ENCODE data around the gene SLC7A1. TPM values are rescaled to one million over a fixed set of nuclear protein-coding genes. Genes with fewer than 3 reads are reported as not detected.

The SLC7A1 gene
- total and polyA plus RNA-seq, 12 donors = 3.8 to 29.2 (median 17.4) TPM

GRCh38 chr13:29521336-29521735 is 74.2 kb downstream of the SLC7A1 start:
- intact Hi-C loops (cut with DNase I) = no loop called here
- Histone ChIP-seq H3K4me3 (no peak overlapping the region), H3K9me3 (no peaks in the 10 kb centered on the region), H3K27ac (peak overlapping the region in 1 of 10 donors; percentile 50), H3K27me3 (no peaks in the 10 kb centered on the region), H3K36me3 (peaks cover 0 to 82% (median 8%) of the 10 kb centered on the region in 9 donors), H3K4me1 (peaks cover 0 to 20% (median 4%) of the 10 kb centered on the region in 9 donors)
- 97% methylated on average over 14 of the region's 14 CpGs for whole genome bisulfite sequencing, 2 donors
- no peak for ATAC-seq
- DNase-seq = no peak
- TF ChIP-seq, protein P1, sequence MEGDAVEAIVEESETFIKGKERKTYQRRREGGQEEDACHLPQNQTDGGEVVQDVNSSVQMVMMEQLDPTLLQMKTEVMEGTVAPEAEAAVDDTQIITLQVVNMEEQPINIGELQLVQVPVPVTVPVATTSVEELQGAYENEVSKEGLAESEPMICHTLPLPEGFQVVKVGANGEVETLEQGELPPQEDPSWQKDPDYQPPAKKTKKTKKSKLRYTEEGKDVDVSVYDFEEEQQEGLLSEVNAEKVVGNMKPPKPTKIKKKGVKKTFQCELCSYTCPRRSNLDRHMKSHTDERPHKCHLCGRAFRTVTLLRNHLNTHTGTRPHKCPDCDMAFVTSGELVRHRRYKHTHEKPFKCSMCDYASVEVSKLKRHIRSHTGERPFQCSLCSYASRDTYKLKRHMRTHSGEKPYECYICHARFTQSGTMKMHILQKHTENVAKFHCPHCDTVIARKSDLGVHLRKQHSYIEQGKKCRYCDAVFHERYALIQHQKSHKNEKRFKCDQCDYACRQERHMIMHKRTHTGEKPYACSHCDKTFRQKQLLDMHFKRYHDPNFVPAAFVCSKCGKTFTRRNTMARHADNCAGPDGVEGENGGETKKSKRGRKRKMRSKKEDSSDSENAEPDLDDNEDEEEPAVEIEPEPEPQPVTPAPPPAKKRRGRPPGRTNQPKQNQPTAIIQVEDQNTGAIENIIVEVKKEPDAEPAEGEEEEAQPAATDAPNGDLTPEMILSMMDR (IDR thresholded peaks at IDR 0.05) = no peak

- DNase-seq (no peak), ATAC-seq (no peak)
- WGBS, 2 donors = 92 to 93% methylated on average over 4 of the region's 4 CpGs
- Histone ChIP-seq H3K9me3 (no peaks in the 10 kb centered on the region), H3K36me3 (peaks cover 0 to 88% (median 8%) of the 10 kb centered on the region in 9 donors), H3K27me3 (no peaks in the 10 kb centered on the region), H3K27ac (no peak overlapping the region), H3K4me3 (no peak overlapping the region), H3K4me1 (peaks cover 0 to 20% (median 4%) of the 10 kb centered on the region in 9 donors)
- intact Hi-C loops (cut with DNase I) = no loop called here
- TF ChIP-seq, protein P1 (IDR thresholded peaks at IDR 0.05) = no peak
Measured at GRCh38 chr13:29520671-29521070, 74.8 kb downstream of the SLC7A1 start.

GRCh38 chr13:29519921-29520320 is 75.6 kb downstream of the SLC7A1 start:
- WGBS, 2 donors = 97% methylated on average over 3 of the region's 3 CpGs
- H3K4me3 ChIP-seq = no peak overlapping the region
- TF ChIP-seq, protein P1 (IDR thresholded peaks at IDR 0.05) = no peak

GRCh38 chr13:29516880-29517279 is 78.6 kb downstream of the SLC7A1 start:
- WGBS, 2 donors = 95 to 97% methylated on average over 12 of the region's 12 CpGs

More at GRCh38 chr13:29519921-29520320, 75.6 kb downstream of the SLC7A1 start:
- no peak overlapping the region for H3K27ac ChIP-seq
- peaks cover 0 to 94% (median 8%) of the 10 kb centered on the region in 9 donors for H3K36me3 ChIP-seq
- ATAC-seq (no peak), DNase-seq (no peak)
- peaks cover 0 to 19% (median 4%) of the 10 kb centered on the region in 9 donors for H3K4me1 ChIP-seq
- intact Hi-C loops (cut with DNase I) = loop anchor here in 1 of 10 donors (10.0 kb wide), 1 partner anchor 405 kb away; no protein-coding TSS in a partner anchor
- no peaks in the 10 kb centered on the region for H3K9me3 ChIP-seq
- no peaks in the 10 kb centered on the region for H3K27me3 ChIP-seq

More at GRCh38 chr13:29516880-29517279, 78.6 kb downstream of the SLC7A1 start:
- intact Hi-C loops (cut with DNase I) = loop anchor here in 1 of 10 donors (10.0 kb wide), 1 partner anchor 408 kb away; no protein-coding TSS in a partner anchor
- Histone ChIP-seq H3K9me3 (no peaks in the 10 kb centered on the region), H3K27me3 (no peaks in the 10 kb centered on the region), H3K36me3 (peaks cover 0 to 86% (median 8%) of the 10 kb centered on the region in 9 donors), H3K4me1 (peaks cover 0 to 9% (median 0%) of the 10 kb centered on the region in 9 donors), H3K27ac (no peak overlapping the region), H3K4me3 (no peak overlapping the region)
- DNase-seq (no peak), ATAC-seq (no peak)
- TF ChIP-seq, protein P1 (IDR thresholded peaks at IDR 0.05) = no peak
